ENCODE results near the gene CST6.

CST6 gene

GRCh38 chr11:66036334-66036710, 24.5 kb downstream of the CST6 start:
- Histone ChIP-seq H2AFZ (ENCODE audit: low read length) (no peak overlapping the region), H3K4me2 (ENCODE audit: low read length) (no peak overlapping the region), H3F3A (ENCODE audit: insufficient read depth, low read length) (no peaks in the 10 kb centered on the region), H3K27ac (ENCODE audit: low read depth, low read length, poor library complexity, severe bottlenecking) (no peak overlapping the region), H3K9ac (ENCODE audit: low read length) (no peak overlapping the region), H3K4me3 (ENCODE audit: low read depth, low read length, poor library complexity, severe bottlenecking) (no peak overlapping the region), H3K4me1 (ENCODE audit: insufficient read depth, low read length, severe bottlenecking) (no peaks in the 10 kb centered on the region), H3K79me2 (ENCODE audit: insufficient read depth, low read length) (no peaks in the 10 kb centered on the region), H3K9me3 (ENCODE audit: low read length) (no peaks in the 10 kb centered on the region), H3K9me2 (ENCODE audit: low read depth, low read length) (no peaks in the 10 kb centered on the region), H3K27me3 (ENCODE audit: insufficient read depth, low read length) (no peaks in the 10 kb centered on the region; the same call in 1 of the 2 replicates), H4K20me1 (ENCODE audit: insufficient read depth, low read length) (no peaks in the 10 kb centered on the region), H3K36me3 (ENCODE audit: insufficient read depth, low read length) (no peaks in the 10 kb centered on the region)
- TF ChIP-seq CTCF (IDR thresholded peaks at IDR 0.05; ENCODE audit: low read length) (no peak), EZH2 (IDR thresholded peaks at IDR 0.05; ENCODE audit: borderline replicate concordance, low read length) (no peak)

- no peaks in the 10 kb centered on the region for H3F3A ChIP-seq (ENCODE audit: insufficient read depth, low read length)
- no peak overlapping the region for H3K4me3 ChIP-seq (ENCODE audit: low read depth, low read length, poor library complexity, severe bottlenecking)
- TF ChIP-seq CTCF (IDR thresholded peaks at IDR 0.05; ENCODE audit: low read length) (no peak), EZH2 (IDR thresholded peaks at IDR 0.05; ENCODE audit: borderline replicate concordance, low read length) (no peak)
- no peaks in the 10 kb centered on the region; the same call in 1 of the 2 replicates for H3K27me3 ChIP-seq (ENCODE audit: insufficient read depth, low read length)
- H4K20me1 ChIP-seq (ENCODE audit: insufficient read depth, low read length) = no peaks in the 10 kb centered on the region
- no peak overlapping the region for H3K9ac ChIP-seq (ENCODE audit: low read length)
- H3K4me2 ChIP-seq (ENCODE audit: low read length) = no peak overlapping the region
- H3K9me3 ChIP-seq (ENCODE audit: low read length) = no peaks in the 10 kb centered on the region
- H3K79me2 ChIP-seq (ENCODE audit: insufficient read depth, low read length) = no peaks in the 10 kb centered on the region
- H3K9me2 ChIP-seq (ENCODE audit: low read depth, low read length) = no peaks in the 10 kb centered on the region
- no peak overlapping the region for H2AFZ ChIP-seq (ENCODE audit: low read length)
- H3K36me3 ChIP-seq (ENCODE audit: insufficient read depth, low read length) = no peaks in the 10 kb centered on the region
- no peak overlapping the region for H3K27ac ChIP-seq (ENCODE audit: low read depth, low read length, poor library complexity, severe bottlenecking)
- H3K4me1 ChIP-seq (ENCODE audit: insufficient read depth, low read length, severe bottlenecking) = no peaks in the 10 kb centered on the region
Measured at GRCh38 chr11:66037327-66037726, 25.5 kb downstream of the CST6 start.

DNA sequence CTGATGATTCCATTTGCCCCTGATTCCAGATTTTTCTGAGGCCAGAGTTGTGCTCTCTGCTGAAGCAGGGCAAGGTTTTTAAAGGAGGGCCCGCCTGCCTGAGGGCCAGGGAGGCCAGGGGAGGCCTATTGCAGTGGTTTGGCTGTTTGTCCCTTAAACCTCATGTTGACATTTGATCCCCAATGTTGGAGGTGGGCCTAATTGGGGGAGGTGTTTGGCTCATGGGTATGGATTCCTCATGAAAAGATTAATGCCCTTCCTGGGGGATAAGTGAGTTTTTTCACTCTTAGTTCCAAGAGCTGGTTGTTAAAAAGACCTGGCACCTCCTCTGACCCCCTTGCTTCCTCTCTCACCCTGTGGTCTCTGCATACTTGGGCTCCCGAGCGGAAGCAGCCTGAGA, 28.0 kb downstream of the CST6 start:
- no peaks in the 10 kb centered on the region for H3K9me3 ChIP-seq (ENCODE audit: low read length)
- no peaks in the 10 kb centered on the region for H4K20me1 ChIP-seq (ENCODE audit: insufficient read depth, low read length)
- peaks cover 3% of the 10 kb centered on the region for H3K4me1 ChIP-seq (ENCODE audit: insufficient read depth, low read length, severe bottlenecking)
- H3K4me2 ChIP-seq (ENCODE audit: low read length) = no peak overlapping the region
- H2AFZ ChIP-seq (ENCODE audit: low read length) = no peak overlapping the region
- H3K9ac ChIP-seq (ENCODE audit: low read length) = no peak overlapping the region
- no peak for TF ChIP-seq EZH2 (IDR thresholded peaks at IDR 0.05; ENCODE audit: borderline replicate concordance, low read length)
- TF ChIP-seq CTCF (IDR thresholded peaks at IDR 0.05; ENCODE audit: low read length) = no peak
- H3K36me3 ChIP-seq (ENCODE audit: insufficient read depth, low read length) = no peaks in the 10 kb centered on the region
- H3K4me3 ChIP-seq (ENCODE audit: low read depth, low read length, poor library complexity, severe bottlenecking) = no peak overlapping the region
- no peak overlapping the region for H3K27ac ChIP-seq (ENCODE audit: low read depth, low read length, poor library complexity, severe bottlenecking)
- no peaks in the 10 kb centered on the region for H3F3A ChIP-seq (ENCODE audit: insufficient read depth, low read length)
- no peaks in the 10 kb centered on the region; the same call in 1 of the 2 replicates for H3K27me3 ChIP-seq (ENCODE audit: insufficient read depth, low read length)
- H3K79me2 ChIP-seq (ENCODE audit: insufficient read depth, low read length) = no peaks in the 10 kb centered on the region
- H3K9me2 ChIP-seq (ENCODE audit: low read depth, low read length) = no peaks in the 10 kb centered on the region

Data from OCI-LY1 (cell line).